Measurements from ENCODE around the gene CES3.
A peak's percentile ranks its signal among the peaks of the same experiment; 100 is the strongest.
"Not testable (repeated sequence)": the region's sequence is repeated elsewhere in the genome, so short reads cannot be mapped to it uniquely, and the experiment has no call there.

Gene CES3

DNA sequence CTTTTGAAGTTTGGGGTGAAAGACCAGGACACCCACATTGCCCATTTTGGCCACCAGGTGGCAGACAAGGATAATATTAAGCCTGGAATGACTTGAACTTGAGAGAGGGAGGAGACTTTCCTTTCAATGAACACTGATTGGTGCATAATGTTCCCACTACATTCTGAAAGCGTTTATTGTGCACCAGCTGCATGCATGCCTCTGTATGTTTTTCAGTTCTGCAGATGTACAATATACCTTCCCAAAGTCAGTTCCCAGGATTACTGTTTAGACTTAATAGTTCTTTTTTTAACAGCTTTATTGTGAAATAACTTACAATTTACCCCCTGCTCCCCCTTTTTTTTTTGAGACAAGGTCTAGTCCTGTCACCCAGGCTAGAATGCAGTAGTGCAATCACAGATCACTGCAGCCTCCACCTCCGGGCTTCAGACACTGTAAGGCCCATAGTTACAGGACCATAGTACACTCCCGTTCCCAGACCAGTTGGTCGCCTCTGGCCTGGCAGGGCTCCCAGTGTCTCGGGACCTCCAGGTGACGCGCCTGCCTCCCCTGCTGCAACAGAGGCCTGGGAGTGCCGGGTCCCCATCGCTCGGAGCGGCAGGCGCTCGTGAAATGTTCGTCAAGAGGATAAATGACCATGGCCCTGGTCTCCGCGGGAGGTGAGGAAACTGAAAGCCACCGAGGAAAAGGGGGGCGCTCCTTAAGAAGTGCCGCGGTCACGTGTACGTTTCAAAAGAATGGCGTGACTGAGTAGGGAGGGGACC, 13.6 kb upstream of the CES3 start:
- DNase-seq, result peak; percentile 63 to 69

DNA sequence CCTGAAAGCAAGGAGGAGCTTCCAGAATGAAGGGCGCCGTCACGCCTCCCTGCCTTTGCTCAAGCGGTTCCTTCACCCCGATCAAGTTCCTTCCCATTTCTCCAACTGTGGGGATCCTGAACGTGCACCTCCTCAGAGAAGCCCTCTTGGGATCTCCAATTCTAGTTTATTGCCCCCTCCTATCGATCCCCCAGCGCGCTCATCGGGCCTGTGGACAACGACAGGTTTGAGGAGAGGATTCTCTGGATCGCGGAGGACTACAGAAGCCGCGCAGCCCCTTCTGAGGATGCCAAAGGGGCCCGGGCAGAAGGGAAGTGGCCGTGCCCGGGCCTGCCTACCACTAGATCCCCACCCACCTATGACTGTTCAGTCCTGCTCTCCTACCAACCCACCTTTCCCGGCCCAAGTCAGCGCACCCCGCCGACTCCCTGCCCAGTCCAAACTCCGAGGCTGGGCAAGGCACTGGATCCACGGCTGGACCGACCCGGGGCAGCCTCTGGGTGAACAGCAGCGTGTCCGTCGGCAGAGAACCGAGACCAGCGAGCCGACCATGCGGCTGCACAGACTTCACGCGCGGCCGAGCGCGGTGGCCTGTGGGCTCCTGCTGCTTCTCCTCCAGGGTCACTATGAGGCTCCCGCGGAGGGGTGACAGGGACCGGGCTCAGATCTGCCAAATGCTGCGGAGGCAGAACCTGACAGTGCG, 12.8 kb upstream of the CES3 start:
- DNase-seq, result no peak

DNA sequence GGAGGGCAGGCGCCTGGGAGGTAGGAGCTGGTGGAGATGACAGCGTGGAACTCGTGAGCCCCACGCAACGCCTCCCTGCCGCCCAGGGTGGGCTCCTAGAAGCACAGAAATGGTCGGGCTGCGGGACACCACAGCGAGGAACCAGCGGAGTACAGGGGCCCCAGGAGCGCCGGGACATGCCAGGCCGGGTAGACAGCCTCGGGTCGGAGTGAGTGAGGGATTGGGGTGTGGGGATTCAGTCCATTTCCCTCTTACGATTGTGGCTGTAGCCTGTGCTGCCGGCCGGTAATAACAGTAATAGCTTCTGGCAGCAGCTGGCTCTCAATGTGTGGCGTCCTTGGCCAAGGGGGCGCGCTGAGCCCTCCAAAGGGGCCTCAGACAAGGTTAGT, 12.2 kb upstream of the CES3 start:
- DNase-seq, result no peak

DNA sequence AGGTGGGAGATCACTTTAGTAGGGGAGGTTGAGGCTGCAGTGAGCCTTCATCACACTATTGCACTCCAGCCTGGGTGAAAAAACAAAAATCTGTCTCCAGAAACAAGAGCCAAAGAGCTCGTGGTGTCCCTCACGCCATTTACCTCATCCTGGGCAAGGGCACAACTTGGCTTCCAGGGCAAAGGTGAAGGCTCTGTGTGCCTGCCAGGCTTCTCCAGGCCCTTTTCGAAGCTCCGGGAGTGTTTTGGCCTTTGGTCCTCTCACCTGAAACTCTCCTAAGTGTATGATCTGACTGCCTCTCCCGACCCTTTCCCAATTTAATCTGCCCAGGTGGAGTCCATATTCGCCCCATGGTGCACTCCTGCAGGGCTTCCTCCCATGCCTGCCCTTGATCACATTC, 11.6 kb upstream of the CES3 start:
- DNase-seq, result no peak

DNA sequence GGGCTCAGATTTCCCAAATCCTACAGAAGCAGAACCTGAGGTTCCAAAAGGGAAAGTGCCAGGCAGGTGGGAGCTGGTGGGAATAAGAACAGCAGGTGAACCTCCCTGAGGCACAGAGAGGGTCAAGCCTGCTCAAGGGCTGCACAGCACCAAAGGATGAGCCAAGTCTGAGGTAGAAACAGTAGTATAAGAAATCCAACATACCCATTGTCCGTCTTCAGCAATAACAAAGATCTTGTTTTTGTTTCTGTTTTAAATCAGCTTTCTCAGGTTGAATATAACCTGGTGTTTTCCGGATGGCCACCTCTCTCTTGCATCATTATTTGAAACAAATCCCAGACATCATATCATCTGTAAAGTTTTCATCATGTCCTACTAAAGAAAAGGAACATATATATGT, 10.6 kb upstream of the CES3 start:
- no peak for DNase-seq

DNA sequence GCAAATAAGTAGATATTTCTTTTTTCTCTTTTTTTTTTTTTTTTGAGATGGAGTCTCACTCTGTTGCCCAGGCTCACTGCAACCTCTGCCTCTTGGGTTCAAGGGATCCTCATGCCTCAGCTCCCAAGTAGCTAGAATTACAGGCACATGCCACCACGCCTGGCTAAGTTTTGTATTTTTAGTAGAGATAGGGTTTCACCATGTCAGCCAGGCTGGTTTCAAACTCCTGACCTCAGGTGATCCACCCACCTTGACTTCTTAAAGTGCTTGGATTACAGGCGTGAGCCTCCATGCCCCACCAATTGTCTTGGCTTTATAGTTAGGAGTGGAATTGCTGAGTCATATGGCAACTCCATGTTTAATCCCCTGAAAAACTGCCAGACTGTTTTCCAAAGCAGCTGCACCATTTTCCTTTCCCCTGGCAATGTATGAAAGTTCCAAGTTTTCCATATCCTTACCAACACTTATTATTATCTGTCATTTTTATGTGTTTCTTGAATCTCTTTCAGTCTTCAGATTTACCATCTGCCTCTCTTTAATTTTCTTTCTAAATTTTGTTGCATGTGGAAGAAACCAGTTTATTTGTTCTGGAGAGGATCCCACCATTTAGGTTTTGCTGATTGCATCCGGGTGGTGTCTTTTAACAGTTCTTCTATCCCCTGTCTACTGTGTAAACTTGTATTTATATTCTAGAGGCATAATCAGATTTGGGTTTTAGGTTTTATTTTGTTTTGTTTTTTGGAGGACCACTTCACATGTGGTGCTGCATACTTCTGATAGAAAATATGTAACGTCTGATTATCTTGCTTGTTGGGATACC, 9.9 kb upstream of the CES3 start:
- DNase-seq, result no peak

DNA sequence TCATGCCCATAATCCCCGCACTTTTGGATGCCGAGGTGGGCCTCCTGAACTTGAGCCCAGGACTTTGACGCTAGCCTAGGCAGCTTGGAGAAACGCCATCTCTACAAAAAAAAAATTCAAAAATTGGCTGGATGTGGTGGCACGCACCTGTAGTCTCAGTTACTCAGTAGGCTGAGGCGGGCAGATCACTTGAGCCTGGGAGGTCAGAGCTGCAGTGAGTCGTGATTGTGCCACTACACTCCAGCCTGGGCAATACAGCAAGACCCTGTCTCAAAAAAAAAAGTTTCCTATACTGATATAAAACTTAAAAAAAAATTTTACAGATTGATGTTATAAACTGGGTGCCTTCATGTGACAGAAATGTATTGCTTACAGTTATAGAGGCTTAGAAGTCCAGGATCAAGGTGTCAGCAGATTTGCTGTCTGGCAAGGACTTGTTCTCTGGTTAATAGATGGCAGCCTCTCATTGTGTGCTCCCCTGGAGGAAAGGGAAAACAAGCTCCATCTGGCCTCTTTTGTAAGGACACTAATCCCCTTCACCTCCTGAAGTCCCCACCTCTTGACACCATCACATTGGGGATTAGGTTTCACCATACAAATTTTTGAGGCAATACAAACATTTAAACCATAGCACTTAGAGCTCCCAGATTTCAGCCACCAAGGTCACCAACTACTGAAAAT, 8.5 kb upstream of the CES3 start:
- DNase-seq, result no peak

DNA sequence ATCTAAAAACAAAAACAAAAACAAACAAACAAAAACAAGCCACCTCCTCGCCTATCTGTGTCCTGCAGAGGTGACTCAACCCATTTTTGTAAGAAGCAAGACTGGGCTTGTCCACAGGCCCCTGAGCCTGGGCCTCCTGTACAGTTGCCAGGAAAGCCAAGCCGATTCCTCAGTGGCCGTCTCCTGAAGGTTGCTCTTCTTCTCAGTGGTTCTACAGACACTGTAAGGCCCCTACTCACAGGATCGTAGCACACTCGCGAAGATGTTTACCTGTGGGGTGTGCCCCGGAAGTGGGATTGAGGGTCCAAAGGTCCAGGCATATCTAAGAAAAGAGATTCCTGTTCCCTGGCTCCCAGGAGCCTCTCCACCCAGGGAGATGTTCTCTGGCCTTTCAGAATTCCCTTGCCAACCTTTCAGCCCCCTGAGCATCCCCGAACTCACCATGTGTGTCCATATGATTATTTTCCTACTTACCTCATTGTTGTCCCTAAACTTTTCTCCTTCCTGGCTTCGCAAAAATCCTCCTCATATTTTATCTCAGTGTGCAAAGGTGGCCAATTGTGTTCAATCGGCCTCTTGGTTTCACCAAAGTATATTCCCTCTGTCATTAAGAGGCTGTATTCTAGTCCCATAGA, 7.5 kb upstream of the CES3 start:
- no peak for DNase-seq

DNA sequence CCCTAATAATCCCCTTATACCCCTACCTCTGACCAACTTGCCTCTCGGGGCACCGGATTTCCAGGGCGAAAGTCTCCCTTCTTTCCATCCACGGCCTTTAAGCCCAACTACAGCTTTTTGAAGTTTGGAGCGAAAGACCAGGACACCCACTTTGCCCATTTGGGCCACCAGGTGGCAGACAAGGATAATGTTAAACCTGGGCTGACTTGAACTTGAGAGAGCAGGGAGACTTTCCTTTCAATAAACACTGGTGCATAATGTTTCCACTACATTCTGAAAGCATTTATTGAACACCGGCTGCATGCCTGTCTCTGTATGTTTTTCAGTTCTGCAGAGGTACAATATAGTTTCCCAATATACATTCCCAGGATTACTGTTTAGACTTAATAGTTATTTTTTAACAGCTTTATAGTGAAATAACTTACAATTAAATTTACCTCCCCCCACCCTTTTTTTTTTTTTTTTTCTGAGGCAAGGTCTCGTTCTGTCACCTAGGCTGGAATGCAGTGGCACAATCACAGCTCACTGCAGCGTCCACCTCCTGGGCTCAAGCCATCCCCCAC, 6.9 kb upstream of the CES3 start:
- DNase-seq, result peak; percentile 47 to 56

DNA sequence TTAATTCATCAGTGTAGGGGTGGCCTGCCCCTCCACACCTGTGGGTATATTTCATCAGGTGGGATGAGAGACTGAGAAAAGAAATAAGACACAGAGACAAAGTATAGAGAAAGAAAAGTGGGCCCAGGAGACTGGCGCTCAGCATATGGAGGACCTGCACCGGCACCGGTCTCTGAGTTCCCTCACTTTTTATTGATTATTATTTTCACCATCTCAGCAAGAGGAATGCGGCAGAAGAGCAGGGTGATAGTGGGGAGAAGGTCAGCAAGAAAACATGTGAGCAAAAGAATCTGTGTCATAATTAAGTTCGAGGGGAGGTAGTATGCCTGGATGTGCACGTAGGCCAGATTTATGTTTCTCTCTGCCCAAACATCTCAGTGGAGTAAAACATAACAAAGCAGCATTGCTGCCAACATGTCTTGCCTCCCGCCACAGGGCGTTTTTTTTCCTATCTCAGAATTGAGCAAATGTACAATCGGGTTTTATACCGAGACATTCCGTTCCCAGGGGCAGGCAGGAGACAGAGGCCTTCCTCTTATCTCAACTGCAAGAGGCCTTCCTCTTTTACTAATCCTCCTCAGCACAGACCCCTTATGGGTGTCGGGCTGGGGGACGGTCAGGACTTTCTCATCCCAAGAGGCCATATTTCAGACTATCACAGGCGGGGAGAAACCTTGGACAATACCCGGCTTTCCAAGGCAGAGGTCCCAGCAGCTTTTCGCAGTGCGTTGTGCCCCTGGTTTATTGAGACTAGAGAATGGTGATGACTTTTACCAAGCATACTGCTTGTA, 5.5 kb upstream of the CES3 start:
- DNase-seq, result not testable (repeated sequence)

DNA sequence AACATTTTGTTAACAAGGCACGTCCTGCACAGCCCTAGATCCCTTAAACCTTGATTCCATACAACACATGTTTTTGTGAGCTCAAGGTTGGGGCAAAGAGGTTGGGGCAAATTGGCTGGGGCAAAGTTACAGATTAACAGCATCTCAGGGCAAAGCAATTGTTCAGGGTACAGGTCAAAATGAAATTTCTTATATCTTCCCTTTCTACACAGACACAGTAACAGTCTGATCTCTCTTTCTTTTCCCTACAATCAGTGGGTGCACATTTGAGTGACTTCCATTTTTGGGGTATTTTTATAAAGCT, 5.0 kb upstream of the CES3 start:
- not testable (repeated sequence) for DNase-seq

DNA sequence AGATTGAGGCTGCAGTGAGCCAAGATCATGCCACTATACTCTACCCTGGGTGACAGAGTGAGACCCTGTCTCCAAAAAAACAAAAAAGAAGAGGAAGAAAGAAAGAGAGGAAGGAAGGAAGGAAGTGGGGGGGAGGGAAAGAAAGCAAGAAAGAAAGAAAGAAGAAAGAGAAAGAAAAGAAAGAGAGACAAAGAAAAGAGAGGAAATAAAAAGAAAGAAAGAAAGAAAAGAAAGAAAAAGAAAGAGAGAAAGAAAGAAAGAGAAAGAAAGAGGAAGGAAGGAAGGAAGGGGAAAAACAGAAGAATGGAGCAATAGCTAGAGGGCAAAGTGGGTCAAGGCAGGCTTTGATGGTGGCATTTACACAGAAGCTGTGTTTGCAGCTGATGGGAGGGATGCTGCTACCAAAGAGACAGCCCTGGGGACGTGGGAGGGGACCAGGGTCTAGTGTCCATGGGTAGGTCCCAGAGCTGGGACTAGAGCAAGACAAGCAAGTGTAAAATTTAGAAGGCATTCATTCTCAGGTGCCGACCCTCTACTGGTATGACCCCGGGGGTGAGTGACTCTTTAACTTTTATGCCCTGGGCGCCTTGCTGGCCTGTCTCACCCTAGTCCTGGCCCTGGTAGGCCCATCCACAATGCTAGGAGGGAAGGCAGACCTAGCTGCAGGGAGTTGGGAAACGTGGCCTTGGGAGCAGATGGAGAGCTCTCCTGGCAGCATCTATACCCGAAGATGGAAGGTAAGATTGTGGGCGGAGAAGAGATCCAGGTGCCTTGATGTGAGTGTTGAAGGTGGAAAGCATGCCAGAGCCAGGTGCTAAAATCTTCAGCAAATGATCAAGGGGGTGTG, 2.0 kb upstream of the CES3 start:
- no peak for DNase-seq

DNA sequence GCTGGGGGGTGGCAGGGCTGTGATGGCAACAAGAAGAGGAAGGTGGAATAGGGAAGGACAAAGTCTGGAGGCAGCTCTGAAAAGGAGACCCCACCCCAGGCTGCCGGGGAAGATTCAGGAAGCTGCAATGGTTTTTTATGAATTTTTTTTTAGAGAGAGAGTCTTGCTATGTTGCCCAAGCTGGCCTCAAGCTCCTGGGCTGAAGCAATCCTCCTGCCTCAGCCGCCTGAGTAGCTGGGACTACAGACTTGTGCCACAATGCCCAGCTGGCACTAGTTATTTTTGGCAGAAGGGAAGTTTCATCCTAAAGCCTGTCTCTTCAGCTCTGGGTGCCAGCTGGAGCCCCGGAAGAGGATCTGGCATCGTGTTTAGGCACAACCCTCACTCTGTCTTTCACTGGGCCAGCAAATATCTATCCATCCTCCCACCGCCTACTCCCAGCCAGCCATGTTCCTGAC, 1.3 kb upstream of the CES3 start:
- DNase-seq, result no peak

DNA sequence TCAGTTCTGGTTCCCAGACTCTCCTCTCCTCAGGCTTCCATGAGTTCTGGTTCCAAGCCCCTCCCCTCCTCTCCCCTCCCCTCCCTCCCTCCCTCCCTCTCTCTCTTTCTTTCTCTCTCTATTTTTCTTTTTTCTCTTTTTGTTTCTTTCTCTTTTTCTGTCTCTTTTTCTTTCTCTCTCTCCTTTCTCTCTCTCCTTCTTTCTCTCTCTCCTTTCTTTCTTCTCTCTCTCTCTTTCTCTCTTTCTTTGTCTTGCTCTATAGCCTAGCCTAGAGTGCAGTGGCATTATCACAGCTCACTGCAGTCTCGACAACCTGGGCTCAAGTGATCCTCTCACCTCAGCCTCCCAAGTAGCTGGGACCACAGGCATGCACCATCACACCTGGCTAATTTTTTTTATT, 796 bp upstream of the CES3 start:
- DNase-seq, result no peak

DNA sequence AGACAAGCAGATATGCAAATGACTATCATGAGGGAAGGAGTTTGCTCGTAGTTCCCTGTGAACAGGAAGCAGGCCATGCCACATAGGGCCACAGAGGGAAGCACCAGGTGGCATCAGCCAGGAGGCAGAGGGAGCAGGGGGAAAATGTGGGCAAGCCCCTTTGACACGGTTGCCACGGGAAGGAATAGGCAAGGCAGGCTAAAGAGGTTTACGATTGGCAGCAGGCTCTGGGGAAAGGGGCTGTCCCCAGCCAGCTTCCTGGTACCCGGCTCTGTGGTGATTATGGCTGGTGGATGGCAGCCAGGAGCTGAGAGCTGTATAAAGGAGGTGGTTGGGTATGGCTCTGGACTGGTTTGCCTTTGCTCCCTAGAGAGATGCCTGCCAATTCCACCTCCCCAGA, 848 bp downstream of the CES3 start:
- peak; percentile 31 to 40 for DNase-seq

DNA sequence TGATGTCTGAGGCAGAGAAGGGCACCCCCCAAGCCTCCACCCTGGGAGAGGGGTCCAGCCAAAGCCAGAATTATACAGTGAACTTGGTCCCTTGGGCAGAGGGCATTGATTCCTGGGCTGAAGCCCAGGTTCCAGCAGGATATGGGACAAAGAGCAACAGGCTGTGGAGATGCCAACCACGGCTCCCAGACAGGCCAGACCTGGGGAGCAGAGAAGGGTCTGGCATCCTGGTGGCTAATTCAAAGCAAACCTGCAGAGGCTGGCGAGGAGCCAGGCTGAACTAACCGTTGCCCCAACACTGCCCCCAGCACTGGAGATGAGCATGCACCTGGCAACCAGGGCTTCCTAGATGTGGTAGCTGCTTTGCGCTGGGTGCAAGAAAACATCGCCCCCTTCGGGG, 3.0 kb downstream of the CES3 start:
- no peak for DNase-seq

DNA sequence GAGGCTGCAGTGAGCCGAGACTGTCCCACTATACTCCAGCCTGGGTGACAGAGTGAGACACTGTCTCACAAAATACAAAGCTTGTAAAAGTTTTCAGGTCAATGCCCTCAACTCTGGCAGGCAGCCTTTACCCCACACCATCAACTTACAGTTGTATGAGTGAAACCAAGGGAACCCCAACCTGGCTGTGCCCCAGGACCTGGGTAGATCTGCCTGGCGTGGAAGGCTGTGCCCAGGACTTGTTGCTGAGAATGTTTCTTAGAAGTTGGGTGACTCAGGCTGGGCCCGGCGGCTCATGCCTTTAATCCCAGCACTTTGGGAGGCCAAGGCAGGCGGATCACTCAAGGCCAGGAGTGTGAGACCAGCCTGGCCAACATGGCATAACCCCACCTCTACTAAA, 7.8 kb downstream of the CES3 start:
- no peak for DNase-seq

DNA sequence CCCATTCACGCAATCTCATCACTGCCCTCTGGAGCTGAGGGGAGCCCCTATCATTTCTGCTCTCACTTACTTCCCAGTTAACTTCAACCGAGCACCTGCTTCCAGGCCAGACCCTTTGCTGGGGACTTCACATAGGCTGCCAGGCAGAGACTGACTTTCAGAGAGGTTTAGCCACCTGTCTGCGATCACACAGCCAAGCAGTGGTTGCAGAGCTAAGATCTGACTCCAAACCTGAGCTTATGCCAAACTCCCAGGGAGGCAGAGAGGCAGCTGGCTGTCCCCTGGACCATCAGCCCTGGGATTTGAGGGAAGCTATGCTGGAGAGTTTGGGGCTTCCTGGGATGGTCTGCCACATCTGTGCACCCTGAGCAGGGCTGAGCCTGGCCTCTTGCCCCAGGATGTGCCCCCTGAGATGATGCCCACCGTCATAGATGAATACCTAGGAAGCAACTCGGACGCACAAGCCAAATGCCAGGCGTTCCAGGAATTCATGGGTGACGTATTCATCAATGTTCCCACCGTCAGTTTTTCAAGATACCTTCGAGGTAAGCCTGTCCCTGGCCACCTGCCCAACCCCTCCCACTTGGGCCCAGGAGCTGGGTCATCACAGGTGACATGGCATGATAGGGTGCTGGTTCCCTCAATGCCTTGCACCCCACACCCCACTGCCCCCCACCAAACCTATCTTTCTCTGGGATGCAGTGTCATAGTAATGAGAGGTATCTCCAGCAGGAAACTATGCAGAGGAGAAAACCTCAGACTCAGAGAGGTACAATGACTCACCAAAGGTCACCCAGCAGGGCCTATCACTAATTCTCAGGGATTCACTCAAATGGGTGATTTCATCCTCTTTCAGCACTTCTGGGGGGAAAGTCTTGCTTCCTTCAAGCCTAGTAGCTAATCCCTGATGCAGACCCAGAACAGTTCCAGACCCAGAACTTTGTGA, 10.0 kb downstream of the CES3 start:
- no peak for DNase-seq

DNA sequence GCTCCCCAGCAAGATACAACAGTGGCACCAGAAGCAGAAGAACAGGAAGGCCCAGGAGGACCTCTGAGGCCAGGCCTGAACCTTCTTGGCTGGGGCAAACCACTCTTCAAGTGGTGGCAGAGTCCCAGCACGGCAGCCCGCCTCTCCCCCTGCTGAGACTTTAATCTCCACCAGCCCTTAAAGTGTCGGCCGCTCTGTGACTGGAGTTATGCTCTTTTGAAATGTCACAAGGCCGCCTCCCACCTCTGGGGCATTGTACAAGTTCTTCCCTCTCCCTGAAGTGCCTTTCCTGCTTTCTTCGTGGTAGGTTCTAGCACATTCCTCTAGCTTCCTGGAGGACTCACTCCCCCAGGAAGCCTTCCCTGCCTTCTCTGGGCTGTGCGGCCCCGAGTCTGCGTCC, 11.9 kb downstream of the CES3 start:
- no peak for DNase-seq

DNA sequence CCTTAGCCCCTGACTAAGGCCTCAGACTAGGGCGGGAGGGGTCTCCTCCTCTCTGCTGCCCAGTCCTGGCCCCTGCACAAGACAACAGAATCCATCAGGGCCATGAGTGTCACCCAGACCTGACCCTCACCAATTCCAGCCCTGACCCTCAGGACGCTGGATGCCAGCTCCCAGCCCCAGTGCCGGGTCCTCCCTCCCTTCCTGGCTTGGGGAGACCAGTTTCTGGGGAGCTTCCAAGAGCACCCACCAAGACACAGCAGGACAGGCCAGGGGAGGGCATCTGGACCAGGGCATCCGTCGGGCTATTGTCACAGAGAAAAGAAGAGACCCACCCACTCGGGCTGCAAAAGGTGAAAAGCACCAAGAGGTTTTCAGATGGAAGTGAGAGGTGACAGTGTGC, 12.7 kb downstream of the CES3 start:
- no peak for DNase-seq
